GM21528 (cell line): Measurements from ENCODE around the gene LRRC43.
A peak's percentile ranks its signal among the peaks of the same experiment; 100 is the strongest.

Experiments used
- ATAC-seq: cut with Tn5 transposase; IDR thresholded peaks from one replicate; pipeline ENCODE4 v1.9.1; 2021; ENCODE audit warnings: mild to moderate bottlenecking, moderate library complexity; ENCODE audit not compliant: unreplicated experiment, low FRiP score

Gene LRRC43

GRCh38 chr12:122215771-122216170, 32.8 kb downstream of the LRRC43 start:
- no peak for ATAC-seq

GRCh38 chr12:122216445-122216844, 33.5 kb downstream of the LRRC43 start:
- ATAC-seq: no peak

GRCh38 chr12:122225683-122226365, 42.9 kb downstream of the LRRC43 start, which contains the start of gene DIABLO:
TSS of gene DIABLO (minus strand) at chr12:122226052. CDS start at chr12:122226014, 38 bp downstream.
- ATAC-seq: peak; percentile 91

- ATAC-seq: no peak
Observed at GRCh38 chr12:122226366-122227125, 43.6 kb downstream of the LRRC43 start.

GRCh38 chr12:122227341-122227740, 44.4 kb downstream of the LRRC43 start:
- ATAC-seq: no peak

GRCh38 chr12:122228092-122228491, 45.2 kb downstream of the LRRC43 start:
- ATAC-seq: no peak

- ATAC-seq: no peak
Observed at GRCh38 chr12:122230798-122231197, 47.9 kb downstream of the LRRC43 start.

GRCh38 chr12:122232691-122233090, 49.8 kb downstream of the LRRC43 start:
- no peak for ATAC-seq

- no peak for ATAC-seq
Observed at GRCh38 chr12:122235741-122236140, 52.8 kb downstream of the LRRC43 start.

GRCh38 chr12:122238861-122239260, 55.9 kb downstream of the LRRC43 start:
- ATAC-seq: no peak

- no peak for ATAC-seq
Observed at GRCh38 chr12:122243965-122244364, 61.0 kb downstream of the LRRC43 start.

GRCh38 chr12:122244565-122245371, 61.8 kb downstream of the LRRC43 start:
- no peak for ATAC-seq

- no peak for ATAC-seq
Observed at GRCh38 chr12:122245553-122245952, 62.6 kb downstream of the LRRC43 start.

GRCh38 chr12:122250047-122250446, 67.1 kb downstream of the LRRC43 start:
- no peak for ATAC-seq

GRCh38 chr12:122250536-122250935, 67.6 kb downstream of the LRRC43 start:
- no peak for ATAC-seq
